H9 (cell line): ENCODE data around the gene TMEM134. TPM values are rescaled to one million over a fixed set of nuclear protein-coding genes. Genes with fewer than 3 reads are reported as not detected.

ENCODE experiments used
- DNase-seq: peaks from one replicate; pipeline ENCODE4 v3.0.0-alpha.2; 2017
- H2AFZ ChIP-seq: one replicate; pipeline ENCODE4 v1.6.1; 2013; ENCODE audit warnings: mild to moderate bottlenecking, low read length, control low read depth, moderate library complexity
- H2AK5ac ChIP-seq: 2 replicates; pipeline ENCODE4 v1.6.1; 2013; ENCODE audit warnings: low read length, control low read depth, mixed read lengths; ENCODE audit not compliant: insufficient read length
- H2BK120ac ChIP-seq: one replicate; pipeline ENCODE4 v1.6.1; 2013; ENCODE audit warnings: low read depth, mild to moderate bottlenecking, low read length, control low read depth, inconsistent platforms; ENCODE audit not compliant: poor library complexity, severe bottlenecking
- H2BK12ac ChIP-seq: 2 replicates; pipeline ENCODE4 v1.6.1; 2013; ENCODE audit warnings: low read length, control low read depth, mixed read lengths, low read depth; ENCODE audit not compliant: insufficient read length
- H2BK15ac ChIP-seq: 2 replicates; pipeline ENCODE4 v1.6.1; 2013; ENCODE audit warnings: low read depth, low read length, control low read depth
- H2BK20ac ChIP-seq: one replicate; pipeline ENCODE4 v1.6.1; 2013; ENCODE audit warnings: low read depth, mild to moderate bottlenecking, low read length, control low read depth, inconsistent platforms; ENCODE audit not compliant: poor library complexity, severe bottlenecking
- H2BK5ac ChIP-seq: 2 replicates; pipeline ENCODE4 v1.6.1; 2013; ENCODE audit warnings: low read length, control low read depth, mixed read lengths; ENCODE audit not compliant: insufficient read length
- H3K14ac ChIP-seq: 2 replicates; pipeline ENCODE4 v1.6.1; 2013; ENCODE audit warnings: low read length, control low read depth; ENCODE audit not compliant: insufficient read depth
- H3K18ac ChIP-seq: 2 replicates; pipeline ENCODE4 v1.6.1; 2013; ENCODE audit warnings: low read depth, mild to moderate bottlenecking, mixed read lengths, low read length, control low read depth; ENCODE audit not compliant: insufficient read length
- H3K23ac ChIP-seq: 2 replicates; pipeline ENCODE4 v1.6.1; 2013; ENCODE audit warnings: low read length, control low read depth, mixed read lengths, low read depth; ENCODE audit not compliant: insufficient read length
- H3K23me2 ChIP-seq: 2 replicates; pipeline ENCODE4 v1.6.1; 2013; ENCODE audit warnings: low read depth, mild to moderate bottlenecking, mixed read lengths, low read length, control low read depth; ENCODE audit not compliant: insufficient read length, poor library complexity, severe bottlenecking
- H3K27ac ChIP-seq: 2 replicates; pipeline ENCODE4 v1.5.1; 2013; ENCODE audit warnings: low read length, control low read depth, mixed read lengths, low read depth; ENCODE audit not compliant: insufficient read length
- H3K27me3 ChIP-seq: 2 replicates; pipeline ENCODE4 v1.6.1; 2013; ENCODE audit warnings: low read length, control low read depth, inconsistent platforms; ENCODE audit not compliant: insufficient read depth
- H3K4ac ChIP-seq: 2 replicates; pipeline ENCODE4 v1.6.1; 2013; ENCODE audit warnings: low read depth, mild to moderate bottlenecking, control low read depth, inconsistent platforms, low read length, moderate library complexity
- H3K4me1 ChIP-seq: 2 replicates; pipeline ENCODE4 v1.6.1; 2013; ENCODE audit warnings: low read length, control low read depth, inconsistent platforms; ENCODE audit not compliant: insufficient read depth
- H3K4me2 ChIP-seq: 2 replicates; pipeline ENCODE4 v1.6.1; 2013; ENCODE audit warnings: low read length, control low read depth, mixed read lengths; ENCODE audit not compliant: insufficient read length, insufficient read depth
- H3K56ac ChIP-seq: 2 replicates; pipeline ENCODE4 v1.6.1; 2013; ENCODE audit warnings: low read depth, mild to moderate bottlenecking, mixed read lengths, low read length, control low read depth; ENCODE audit not compliant: insufficient read length
- H3K79me1 ChIP-seq: 2 replicates; pipeline ENCODE4 v1.6.1; 2013; ENCODE audit warnings: low read depth, mild to moderate bottlenecking, moderate library complexity, low read length, control low read depth, inconsistent platforms; ENCODE audit not compliant: insufficient read depth, poor library complexity, severe bottlenecking
- H3K79me2 ChIP-seq: 2 replicates; pipeline ENCODE4 v1.6.1; 2013; ENCODE audit warnings: low read length, control low read depth, inconsistent platforms; ENCODE audit not compliant: insufficient read depth
- H3K9ac ChIP-seq: 2 replicates; pipeline ENCODE4 v1.6.1; 2013; ENCODE audit warnings: low read length, control low read depth, mixed read lengths; ENCODE audit not compliant: insufficient read length; ENCODE audit errors: extremely low read depth
- H3K9me3 ChIP-seq: one replicate; pipeline ENCODE4 v1.6.1; 2013; ENCODE audit warnings: low read depth, low read length, inconsistent platforms; ENCODE audit not compliant: control insufficient read depth
- H3T11ph ChIP-seq: one replicate; pipeline ENCODE4 v1.6.1; 2013; ENCODE audit warnings: mild to moderate bottlenecking, low read length, control low read depth, inconsistent platforms
- H4K20me1 ChIP-seq: one replicate; pipeline ENCODE4 v1.6.1; 2013; ENCODE audit not compliant: control insufficient read depth, insufficient read length, insufficient read depth
- H4K5ac ChIP-seq: 2 replicates; pipeline ENCODE4 v1.6.1; 2013; ENCODE audit warnings: low read depth, mild to moderate bottlenecking, mixed read lengths, low read length, control low read depth; ENCODE audit not compliant: insufficient read length
- H4K8ac ChIP-seq: replicated peaks from 2 replicates; pipeline ENCODE4 v1.6.1; 2013; ENCODE audit warnings: low read length, control low read depth, mixed read lengths, low read depth; ENCODE audit not compliant: insufficient read length
- H4K91ac ChIP-seq: 2 replicates; pipeline ENCODE4 v1.6.1; 2013; ENCODE audit warnings: low read depth, mild to moderate bottlenecking, moderate library complexity, mixed read lengths, low read length, control low read depth; ENCODE audit not compliant: insufficient read length
- H3K27ac Mint-ChIP-seq, 3 experiments: 2 replicates in 2 of 3; 3 replicates in 1 of 3; pipeline ENCODE4 v1.8.0; 2020 to 2021; ENCODE audit warnings: mixed read lengths in 3 of 3, mild to moderate bottlenecking in 1 of 3, moderate library complexity in 1 of 3
- H3K27me3 Mint-ChIP-seq: 2 replicates; pipeline ENCODE4 v1.8.0; 2021; ENCODE audit warnings: low read depth, mild to moderate bottlenecking, moderate library complexity, mixed read lengths
- H3K36me3 Mint-ChIP-seq, 3 experiments: 2 replicates in 2 of 3; 3 replicates in 1 of 3; pipeline ENCODE4 v1.8.0; 2020 to 2021; ENCODE audit warnings: low read depth in 3 of 3, mixed read lengths in 3 of 3; ENCODE audit not compliant: insufficient read depth in 1 of 3
- H3K4me1 Mint-ChIP-seq, 2 experiments: 2 replicates each; pipeline ENCODE4 v1.8.0; 2020; ENCODE audit warnings: mixed read lengths in 2 of 2
- H3K4me3 Mint-ChIP-seq, 2 experiments: 2 replicates in 1 of 2; 3 replicates in 1 of 2; pipeline ENCODE4 v1.8.0; 2020 to 2021; ENCODE audit warnings: mild to moderate bottlenecking in 2 of 2, mixed read lengths in 2 of 2, moderate library complexity in 1 of 2
- H3K9me3 Mint-ChIP-seq, 2 experiments: 2 replicates in 1 of 2; 3 replicates in 1 of 2; pipeline ENCODE4 v1.8.0; 2020; ENCODE audit warnings: mild to moderate bottlenecking in 2 of 2, mixed read lengths in 2 of 2, moderate library complexity in 1 of 2
- CTCF ChIP-seq: fragments of 200-600 bp; sonication (generic); conservative IDR thresholded peaks from 3 replicates; pipeline ENCODE4 v1.8.0; 2021; ENCODE audit warnings: antibody characterized with exemption, mild to moderate bottlenecking
- WGBS: extraction: QIAGEN DNeasy Blood & Tissue Kit; methylation state at CpG from one replicate; pipeline ENCODE4 v1.1.7; 2013; ENCODE audit warnings: missing lambda C conversion rate, low lambda C conversion rate, mixed read lengths; ENCODE audit not compliant: insufficient read length; ENCODE audit errors: extremely low coverage; 5-methylcytosine and 5-hydroxymethylcytosine counted together
- total RNA-seq: library from RNA; stranded (reverse); gene quantifications from 2 replicates; pipeline ENCODE4 v1.2.1, GENCODE V29; 2021

Gene TMEM134
- total RNA-seq, 1 experiment from 2014 or later = 53.6 TPM

DNA sequence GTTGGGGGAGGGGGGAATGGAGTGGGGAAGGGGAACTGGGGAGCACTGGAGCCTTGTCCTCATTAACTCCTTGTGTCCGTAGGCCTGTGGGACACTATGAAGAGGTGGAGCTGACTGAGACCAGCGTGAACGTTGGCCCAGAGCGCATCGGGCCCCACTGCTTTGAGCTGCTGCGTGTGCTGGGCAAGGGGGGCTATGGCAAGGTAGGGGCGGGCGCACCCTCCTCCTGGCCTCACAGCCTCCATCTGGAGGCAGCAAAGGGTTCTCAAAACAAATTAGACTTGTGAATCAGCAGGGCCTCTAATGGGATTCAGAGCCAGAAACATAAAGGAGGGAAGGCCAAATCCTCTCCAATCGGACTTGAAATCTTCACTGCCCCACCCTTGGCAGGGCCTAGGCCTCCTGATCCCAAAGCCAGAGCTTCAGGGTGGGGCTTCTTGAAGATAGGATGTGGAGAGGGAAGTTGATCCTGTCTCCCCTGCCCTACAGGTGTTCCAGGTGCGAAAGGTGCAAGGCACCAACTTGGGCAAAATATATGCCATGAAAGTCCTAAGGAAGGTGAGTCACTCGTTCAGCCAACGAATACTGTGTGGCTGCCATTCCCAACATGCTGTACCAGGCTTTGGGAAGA lies 39.9 kb downstream of the TMEM134 start:
- Histone ChIP-seq H2BK15ac (no peak overlapping the region), H3K27ac (no peak overlapping the region), H2BK20ac (no peak overlapping the region), H2BK5ac (no peak overlapping the region), H3K23me2 (peaks cover 4% of the 10 kb centered on the region), H3K9me3 (no peaks in the 10 kb centered on the region), H3K4me2 (peak overlapping the region; percentile 90), H3K27me3 (no peaks in the 10 kb centered on the region), H3K9ac (peak overlapping the region; percentile 76), H3K4ac (no peak overlapping the region), H3K79me2 (no peaks in the 10 kb centered on the region; the same call in 1 of the 2 replicates), H3K18ac (no peak overlapping the region), H2BK12ac (no peak overlapping the region), H2BK120ac (no peak overlapping the region), H3K79me1 (no peaks in the 10 kb centered on the region), H4K5ac (no peak overlapping the region), H2AFZ (no peak overlapping the region), H3K4me1 (no peaks in the 10 kb centered on the region), H3K56ac (no peak overlapping the region), H3K14ac (no peak overlapping the region), H4K8ac (no peak overlapping the region), H3K23ac (no peak overlapping the region), H4K20me1 (no peaks in the 10 kb centered on the region), H4K91ac (no peak overlapping the region), H2AK5ac (no peak overlapping the region), H3T11ph (no peak overlapping the region)
- Mint-ChIP-seq H3K27me3 (no peaks in the 10 kb centered on the region; the same call in 1 of the 2 replicates), H3K4me1 (peaks cover 9 to 12% of the 10 kb centered on the region in 2 experiments), H3K9me3 (no peaks in the 10 kb centered on the region), H3K4me3 (peak overlapping the region; percentile 87 to 92), H3K27ac (peak overlapping the region in 2 of 3 experiments; percentile 71 to 95; a peak in 4 of 7 replicates), H3K36me3 (peaks cover 9 to 30% (median 21%) of the 10 kb centered on the region in 3 experiments; a peak in 6 of 7 replicates)
- DNase-seq = no peak
- no CpG with 5 or more reads among the region's 12 CpGs for WGBS
- TF ChIP-seq CTCF = no peak
